NCI-H2029 (cell line): ENCODE measurements around the gene MRPL11.
"Not testable (repeated sequence)": the region's sequence is repeated elsewhere in the genome, so short reads cannot be mapped to it uniquely, and the experiment has no call there.

Experiments
- DNase-seq: peaks from one replicate; lab custom pipeline; 2025; lab: John Stamatoyannopoulos, UW

Gene MRPL11

GRCh38 chr11:66431287-66431686 lies 7.4 kb downstream of the MRPL11 start:
- not testable (repeated sequence) for DNase-seq

GRCh38 chr11:66429983-66430602 lies 8.6 kb downstream of the MRPL11 start:
- DNase-seq = peak; percentile 46

GRCh38 chr11:66428933-66429332 lies 9.7 kb downstream of the MRPL11 start:
- DNase-seq = no peak

GRCh38 chr11:66426314-66426713 lies 12.3 kb downstream of the MRPL11 start:
- DNase-seq = no peak

GRCh38 chr11:66421492-66422205 lies 17.0 kb downstream of the MRPL11 start:
- DNase-seq = no peak

- DNase-seq = peak; percentile 50
These were observed 17.8 kb downstream of the MRPL11 start, which contains the start of gene NPAS4 for GRCh38 chr11:66420671-66421476. TSS of gene NPAS4 (plus strand) at chr11:66421035. CDS start at chr11:66421180, 145 bp downstream.

- peak; percentile 4 for DNase-seq
These were observed 18.8 kb downstream of the MRPL11 start for GRCh38 chr11:66419825-66420224.

GRCh38 chr11:66418986-66419308 lies 19.7 kb downstream of the MRPL11 start:
- DNase-seq = no peak

GRCh38 chr11:66418168-66418985 lies 20.3 kb downstream of the MRPL11 start:
- DNase-seq = peak; percentile 42

GRCh38 chr11:66417000-66417399 lies 21.6 kb downstream of the MRPL11 start:
- DNase-seq = no peak

- DNase-seq = no peak
These were observed 23.2 kb downstream of the MRPL11 start for GRCh38 chr11:66415423-66415822.

GRCh38 chr11:66414120-66414934 lies 24.3 kb downstream of the MRPL11 start:
- DNase-seq = no peak

- DNase-seq = no peak
These were observed 25.5 kb downstream of the MRPL11 start for GRCh38 chr11:66413167-66413566.

- DNase-seq = no peak
These were observed 26.5 kb downstream of the MRPL11 start for GRCh38 chr11:66412110-66412509.

GRCh38 chr11:66411323-66411722 lies 27.3 kb downstream of the MRPL11 start:
- DNase-seq = no peak

- DNase-seq = no peak
These were observed 28.5 kb downstream of the MRPL11 start for GRCh38 chr11:66410191-66410590.

- DNase-seq = no peak
These were observed 29.4 kb downstream of the MRPL11 start for GRCh38 chr11:66409226-66409625.

GRCh38 chr11:66408488-66409214 lies 30.0 kb downstream of the MRPL11 start:
- peak; percentile 79 for DNase-seq

- DNase-seq = no peak
These were observed 31.0 kb downstream of the MRPL11 start for GRCh38 chr11:66407651-66408050.

GRCh38 chr11:66393954-66394353 lies 44.7 kb downstream of the MRPL11 start:
- no peak for DNase-seq
